ENCODE data around the gene L3MBTL4. TPM values are rescaled to one million over a fixed set of nuclear protein-coding genes. Genes with fewer than 3 reads are reported as not detected.

L3MBTL4 gene
- total RNA-seq, 1 experiment from 2014 or later = not detected

- Histone ChIP-seq H3K36me3 (ENCODE audit: control insufficient read depth in 1 of 2, insufficient read depth in 2 of 2, low read length in 2 of 2) (no peaks in the 10 kb centered on the region), H3K79me2 (ENCODE audit: insufficient read depth, low read length) (no peaks in the 10 kb centered on the region), H3K4me1 (ENCODE audit: control insufficient read depth in 1 of 2, insufficient read depth in 2 of 2, low read length in 2 of 2) (no peaks in the 10 kb centered on the region), H2AFZ (ENCODE audit: low read depth, low read length, poor library complexity, severe bottlenecking) (no peak overlapping the region), H3K27me3 (ENCODE audit: insufficient read depth, low read length) (no peaks in the 10 kb centered on the region), H3K9me2 (ENCODE audit: insufficient read depth) (no peaks in the 10 kb centered on the region), H3K9me3 (ENCODE audit: control insufficient read depth in 1 of 2, insufficient read depth in 1 of 2, low read depth in 1 of 2, low read length in 2 of 2) (peaks cover 16 to 27% of the 10 kb centered on the region in 2 experiments; a peak in 2 of 4 replicates), H3K4me3 (replicated peaks in 1 of 2; ENCODE audit: low read depth in 1 of 2, low read length in 2 of 2) (no peak overlapping the region), H3K27ac (ENCODE audit: low read depth, low read length) (no peak overlapping the region), H3K4me2 (ENCODE audit: low read length) (no peak overlapping the region), H4K20me1 (ENCODE audit: insufficient read depth) (no peaks in the 10 kb centered on the region), H3K9ac (ENCODE audit: low read length) (no peak overlapping the region)
- DNase-seq (ENCODE audit: low read depth, low spot score) = no peak
- ChIA-PET POLR2A (no interaction called here), CTCF (no interaction called here), RAD21 (ENCODE audit: low non-redundant PET in 1 of 2, low total read pairs in 2 of 2, uncharacterized antibody in 2 of 2, unreplicated experiment in 2 of 2) (no interaction called here)
- TF ChIP-seq CEBPB (IDR thresholded peaks at IDR 0.05; ENCODE audit: low read depth) (no peak), ZNF274 (IDR thresholded peaks at IDR 0.05; ENCODE audit: low read depth, low read length) (no peak), SRF (IDR thresholded peaks at IDR 0.05; ENCODE audit: low read depth) (no peak), POLR2AphosphoS5 (IDR thresholded peaks at IDR 0.05; ENCODE audit: low read depth, low read length) (no peak), REST (IDR thresholded peaks at IDR 0.05; ENCODE audit: low read depth) (no peak), CTCF (IDR thresholded peaks at IDR 0.05 in 2 of 3, conservative IDR thresholded peaks at IDR 0.05 in 1 of 3; ENCODE audit: borderline replicate concordance in 1 of 3, insufficient read depth in 1 of 3, low read depth in 2 of 3, low read length in 2 of 3) (no peak), SP1 (IDR thresholded peaks at IDR 0.05; ENCODE audit: low read depth) (no peak), JUND (IDR thresholded peaks at IDR 0.05) (no peak), FOSL1 (IDR thresholded peaks at IDR 0.05; ENCODE audit: low read depth) (no peak), YY1 (IDR thresholded peaks at IDR 0.05; ENCODE audit: extremely low read depth, insufficient replicate concordance, low read depth, low read length) (no peak), ELF1 (IDR thresholded peaks at IDR 0.05; ENCODE audit: borderline replicate concordance, low read depth) (no peak), RAD21 (IDR thresholded peaks at IDR 0.05; ENCODE audit: low read depth) (no peak), EZH2phosphoT487 (IDR thresholded peaks at IDR 0.05; ENCODE audit: borderline replicate concordance) (no peak), EGR1 (IDR thresholded peaks at IDR 0.05; ENCODE audit: low read depth) (no peak), CBX3 (IDR thresholded peaks at IDR 0.05; ENCODE audit: low read depth) (no peak), SIN3A (IDR thresholded peaks at IDR 0.05; ENCODE audit: low read depth) (no peak)
- ATAC-seq = no peak
- no TSS peak for BruUV-seq (replicated peaks)
- intact Hi-C loops (cut with micrococcal nuclease) = no loop called here
These were observed 163.6 kb downstream of the L3MBTL4 start for GRCh38 chr18:6251084-6251483.
